Glomerular visceral epithelial cell (primary cell): ENCODE measurements around the gene AK3.
"Not testable (repeated sequence)": the region's sequence is repeated elsewhere in the genome, so short reads cannot be mapped to it uniquely, and the experiment has no call there.

ENCODE experiments used
- DNase-seq: peaks from one replicate; pipeline ENCODE4 v3.0.0-alpha.2; 2016; ENCODE audit errors: extremely low spot score

AK3 gene

GRCh38 chr9:4666042-4666699 lies 74.8 kb downstream of the AK3 start, which contains the start of gene SPATA6L:
SPATA6L (minus strand) TSS chr9:4666480; CDS start chr9:4666250, 230 bp downstream.
- peak; percentile 68 for DNase-seq

- DNase-seq, result no peak
These were observed 75.6 kb downstream of the AK3 start for GRCh38 chr9:4665357-4665756.

GRCh38 chr9:4663956-4664355 lies 77.0 kb downstream of the AK3 start:
- DNase-seq, result no peak

- no peak for DNase-seq
These were observed 77.8 kb downstream of the AK3 start for GRCh38 chr9:4662989-4663792.

GRCh38 chr9:4662108-4662988 lies 78.7 kb downstream of the AK3 start, which contains the start of gene PLPP6:
PLPP6 (plus strand) TSS chr9:4662294; CDS start chr9:4662376, 82 bp downstream.
- DNase-seq, result peak; percentile 89

GRCh38 chr9:4661611-4662010 lies 79.4 kb downstream of the AK3 start:
- no peak for DNase-seq

- DNase-seq, result no peak
These were observed 79.8 kb downstream of the AK3 start for GRCh38 chr9:4661165-4661564.

- DNase-seq, result not testable (repeated sequence)
These were observed 80.3 kb downstream of the AK3 start for GRCh38 chr9:4660665-4661064.
